Activated T-cell treated with anti-CD3 and anti-CD28 coated beads, Interleukin-2, amount 50 U/mL, for 72 hours (primary cell): ENCODE results near the gene HECTD2. TPM values are rescaled to one million over a fixed set of nuclear protein-coding genes. Genes with fewer than 3 reads are reported as not detected.
A peak's percentile ranks its signal among the peaks of the same experiment; 100 is the strongest.
"Not testable (repeated sequence)": the region's sequence is repeated elsewhere in the genome, so short reads cannot be mapped to it uniquely, and the experiment has no call there.

Experiments
- ATAC-seq, 2 donors: fragments of 150-1000 bp; cut with Tn5 transposase; replicated peaks in 1 of 2; 2 replicates each; pipeline ENCODE4 v1.10.0; 2021; ENCODE audit warnings: moderate library complexity in 2 of 2, mild to moderate bottlenecking in 1 of 2
- DNase-seq, 2 donors: peaks; one replicate each; pipeline ENCODE4 v3.0.0; 2021 to 2022; ENCODE audit warnings: mixed read lengths in 1 of 2
- H3K27ac Mint-ChIP-seq: one replicate; pipeline ENCODE4 v1.8.0; 2022; ENCODE audit warnings: mild to moderate bottlenecking, moderate library complexity, mixed read lengths
- H3K27me3 Mint-ChIP-seq: one replicate; pipeline ENCODE4 v1.8.0; 2022; ENCODE audit warnings: low read depth, mixed read lengths
- H3K36me3 Mint-ChIP-seq, 2 donors: one replicate each; pipeline ENCODE4 v1.8.0; 2022; ENCODE audit warnings: mixed read lengths in 2 of 2, mild to moderate bottlenecking in 1 of 2; ENCODE audit not compliant: insufficient read depth in 2 of 2
- H3K4me1 Mint-ChIP-seq: one replicate; pipeline ENCODE4 v1.8.0; 2022; ENCODE audit warnings: low read depth, mixed read lengths
- H3K4me3 Mint-ChIP-seq, 2 donors: one replicate each; pipeline ENCODE4 v1.8.0; 2022; ENCODE audit warnings: mild to moderate bottlenecking in 2 of 2, mixed read lengths in 2 of 2, moderate library complexity in 2 of 2
- H3K9me3 Mint-ChIP-seq, 2 donors: one replicate each; pipeline ENCODE4 v1.8.0; 2022; ENCODE audit warnings: mixed read lengths in 2 of 2
- total RNA-seq, 2 donors: library from RNA; stranded (reverse); gene quantifications; one replicate each; pipeline ENCODE4 v1.2.3, GENCODE V29; 2022

Gene HECTD2
- total RNA-seq, 2 donors from 2014 or later, result 4.8 to 5.4 TPM

DNA sequence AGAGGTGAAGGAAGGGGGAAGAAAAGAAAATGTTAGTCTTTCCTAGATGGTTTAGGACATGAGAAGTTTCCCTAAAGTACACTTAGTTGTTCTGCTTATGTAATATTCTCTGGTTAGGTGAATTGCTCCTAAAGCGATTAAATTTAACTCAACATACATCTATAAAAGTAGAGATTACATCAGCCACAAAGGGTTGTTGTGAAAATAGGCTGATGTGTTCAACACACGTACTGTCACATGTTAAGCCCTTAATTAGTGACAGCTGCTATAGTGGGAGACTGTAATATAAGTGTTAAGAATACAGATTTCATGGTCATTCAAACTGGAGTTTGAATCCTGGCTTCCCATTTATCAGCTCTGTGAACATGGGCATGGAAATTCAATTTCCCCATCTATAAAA, 12.8 kb downstream of the HECTD2 start:
- Mint-ChIP-seq H3K4me3 (no peak overlapping the region), H3K27me3 (no peaks in the 10 kb centered on the region), H3K9me3 (peaks cover 0 to 1% of the 10 kb centered on the region in 2 donors), H3K27ac (no peak overlapping the region), H3K36me3 (no peaks in the 10 kb centered on the region), H3K4me1 (peaks cover 20% of the 10 kb centered on the region)
- ATAC-seq (no peak), DNase-seq (no peak)

DNA sequence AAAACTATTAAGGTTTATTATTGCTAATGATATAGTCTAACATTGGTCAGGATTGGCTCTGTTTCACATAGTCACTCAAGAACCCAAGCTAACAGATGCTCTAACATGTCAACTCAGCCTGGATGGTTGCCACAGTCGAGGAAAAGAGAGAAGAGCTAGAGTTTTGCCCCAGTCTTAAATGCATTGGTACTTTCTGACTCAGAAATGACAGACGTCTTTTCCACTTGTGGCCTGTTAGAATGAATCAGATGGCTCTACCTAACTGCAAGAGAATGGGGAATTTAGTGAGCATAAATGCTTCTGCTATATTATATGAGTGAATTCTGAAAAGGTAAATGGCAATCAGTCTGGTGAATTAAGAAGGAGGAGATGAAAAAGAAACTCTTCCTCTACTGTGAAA, 13.9 kb downstream of the HECTD2 start:
- Mint-ChIP-seq H3K36me3 (no peaks in the 10 kb centered on the region), H3K9me3 (peaks cover 0 to 1% of the 10 kb centered on the region in 2 donors), H3K27ac (no peak overlapping the region), H3K27me3 (no peaks in the 10 kb centered on the region), H3K4me1 (peaks cover 20% of the 10 kb centered on the region), H3K4me3 (peak overlapping the region in 1 of 2 donors; percentile 73)
- DNase-seq (peak; percentile 26 to 39), ATAC-seq (peak; percentile 94 to 98)

DNA sequence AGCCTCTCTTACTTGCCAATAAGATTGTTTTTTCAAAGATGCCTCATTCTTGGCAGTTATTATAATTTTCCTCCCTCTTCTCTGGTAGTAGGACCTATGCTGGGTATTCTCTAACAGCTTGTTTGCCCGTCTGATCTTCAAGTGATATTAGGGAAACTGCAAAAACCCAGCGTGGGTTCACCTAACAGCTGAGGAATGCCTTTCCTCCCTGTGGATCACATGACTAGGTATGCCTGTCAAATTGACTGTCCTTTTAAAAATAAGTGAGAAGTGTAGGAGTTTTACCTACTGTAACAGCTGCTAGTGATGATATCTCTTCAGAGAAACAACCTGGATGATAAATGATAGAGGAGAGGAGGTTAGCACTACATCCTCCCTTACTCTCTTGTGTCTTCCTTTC, 22.0 kb downstream of the HECTD2 start:
- DNase-seq (no peak), ATAC-seq (no peak)
- Mint-ChIP-seq H3K9me3 (no peaks in the 10 kb centered on the region), H3K27me3 (no peaks in the 10 kb centered on the region), H3K36me3 (peaks cover 0 to 1% of the 10 kb centered on the region in 2 donors), H3K27ac (no peak overlapping the region), H3K4me3 (no peak overlapping the region), H3K4me1 (peaks cover 6% of the 10 kb centered on the region)

DNA sequence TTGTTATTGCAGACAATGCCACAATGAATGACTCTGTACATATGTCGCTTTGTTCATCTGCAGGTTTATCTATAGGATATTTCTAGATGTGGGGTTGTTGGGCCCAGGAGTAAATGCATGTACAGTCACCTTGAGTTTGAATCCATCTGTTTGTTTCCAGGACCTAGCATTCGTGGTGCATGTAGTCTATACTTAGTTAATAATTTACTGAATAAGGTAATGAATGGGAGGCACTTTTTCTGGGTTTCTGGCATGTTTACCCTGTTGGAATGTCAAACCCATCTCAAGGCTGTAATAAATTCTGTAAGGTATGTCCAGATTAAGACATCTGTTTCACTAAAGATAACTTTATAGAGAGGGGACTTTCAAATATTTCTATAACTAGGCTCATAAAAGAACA, 23.5 kb downstream of the HECTD2 start:
- Mint-ChIP-seq H3K9me3 (peaks cover 3 to 5% of the 10 kb centered on the region in 2 donors), H3K4me3 (no peak overlapping the region), H3K4me1 (peaks cover 6% of the 10 kb centered on the region), H3K27ac (peak overlapping the region; percentile 6), H3K27me3 (no peaks in the 10 kb centered on the region), H3K36me3 (peaks cover 3 to 6% of the 10 kb centered on the region in 2 donors)
- DNase-seq, result no peak
- ATAC-seq, result no peak

DNA sequence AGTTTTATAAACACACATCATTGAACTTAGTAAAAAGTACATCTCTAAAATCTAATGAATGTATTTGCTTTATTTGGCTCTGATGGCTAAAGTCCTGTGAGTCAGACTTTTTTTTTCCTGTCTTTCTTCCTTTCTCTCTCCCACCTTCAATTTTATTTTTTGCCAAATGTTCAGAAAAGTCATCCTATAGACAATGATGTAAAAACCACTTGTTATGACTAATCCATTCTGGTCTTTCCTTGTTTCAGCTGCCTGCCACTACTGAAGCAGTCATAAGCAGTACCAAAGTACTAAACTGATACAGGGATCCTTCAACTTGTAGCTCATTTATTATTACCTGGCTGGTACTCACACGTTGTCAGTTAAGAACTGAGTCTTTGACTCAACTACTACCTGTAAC, 23.9 kb downstream of the HECTD2 start:
- H3K9me3 Mint-ChIP-seq, result peaks cover 3 to 6% of the 10 kb centered on the region in 2 donors
- peak overlapping the region; percentile 6 for H3K27ac Mint-ChIP-seq
- H3K4me1 Mint-ChIP-seq, result peaks cover 6% of the 10 kb centered on the region
- DNase-seq (no peak), ATAC-seq (peak; percentile 51 to 70)
- peaks cover 5 to 7% of the 10 kb centered on the region in 2 donors for H3K36me3 Mint-ChIP-seq
- no peaks in the 10 kb centered on the region for H3K27me3 Mint-ChIP-seq
- H3K4me3 Mint-ChIP-seq, result no peak overlapping the region

DNA sequence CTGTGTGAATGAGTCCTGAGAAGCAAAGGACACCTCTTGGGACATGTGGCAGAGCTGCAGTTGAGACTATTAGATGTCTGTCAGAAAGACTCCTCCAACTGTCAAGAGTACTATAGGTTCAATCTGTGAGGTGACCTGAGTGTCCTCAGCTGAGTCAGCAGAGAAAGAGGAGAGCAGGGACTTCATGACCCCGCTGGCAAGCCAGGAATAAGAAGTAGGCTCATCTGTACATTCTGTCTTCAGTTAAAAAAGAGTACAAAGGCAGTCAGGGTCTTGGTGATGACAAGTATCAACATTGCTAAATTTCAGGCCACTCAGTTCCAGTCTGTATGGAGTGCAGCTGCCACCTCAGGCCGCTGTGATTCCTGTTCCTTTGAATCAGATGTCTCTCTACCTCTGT, 25.1 kb downstream of the HECTD2 start:
- Mint-ChIP-seq H3K27me3 (no peaks in the 10 kb centered on the region), H3K4me1 (peaks cover 6% of the 10 kb centered on the region), H3K27ac (no peak overlapping the region), H3K4me3 (no peak overlapping the region), H3K9me3 (peaks cover 3 to 8% of the 10 kb centered on the region in 2 donors), H3K36me3 (peaks cover 7 to 11% of the 10 kb centered on the region in 2 donors)
- DNase-seq (no peak), ATAC-seq (no peak)

DNA sequence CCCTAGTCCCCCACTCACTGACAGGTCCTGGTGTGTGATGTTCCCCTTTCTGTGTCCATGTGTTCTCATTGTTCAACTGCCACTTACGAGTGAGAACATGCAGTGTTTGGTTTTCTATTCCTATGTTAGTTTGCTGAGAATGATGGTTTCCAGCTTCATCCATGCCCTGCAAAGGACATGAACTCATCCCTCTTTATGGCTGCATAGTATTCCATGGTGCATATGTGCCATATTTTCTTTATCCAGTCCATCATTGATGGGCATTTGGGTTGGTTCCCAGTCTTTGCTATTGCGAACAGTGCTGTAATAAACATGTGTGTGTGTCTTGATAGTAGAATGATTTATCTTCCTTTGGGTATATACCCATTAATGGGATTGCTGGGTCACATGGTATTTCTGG, 28.1 kb downstream of the HECTD2 start:
- H3K4me1 Mint-ChIP-seq, H3K27me3 Mint-ChIP-seq, H3K9me3 Mint-ChIP-seq, H3K4me3 Mint-ChIP-seq, H3K27ac Mint-ChIP-seq, ATAC-seq, DNase-seq: not testable (repeated sequence)
- peaks cover 7 to 11% of the 10 kb centered on the region in 2 donors for H3K36me3 Mint-ChIP-seq

DNA sequence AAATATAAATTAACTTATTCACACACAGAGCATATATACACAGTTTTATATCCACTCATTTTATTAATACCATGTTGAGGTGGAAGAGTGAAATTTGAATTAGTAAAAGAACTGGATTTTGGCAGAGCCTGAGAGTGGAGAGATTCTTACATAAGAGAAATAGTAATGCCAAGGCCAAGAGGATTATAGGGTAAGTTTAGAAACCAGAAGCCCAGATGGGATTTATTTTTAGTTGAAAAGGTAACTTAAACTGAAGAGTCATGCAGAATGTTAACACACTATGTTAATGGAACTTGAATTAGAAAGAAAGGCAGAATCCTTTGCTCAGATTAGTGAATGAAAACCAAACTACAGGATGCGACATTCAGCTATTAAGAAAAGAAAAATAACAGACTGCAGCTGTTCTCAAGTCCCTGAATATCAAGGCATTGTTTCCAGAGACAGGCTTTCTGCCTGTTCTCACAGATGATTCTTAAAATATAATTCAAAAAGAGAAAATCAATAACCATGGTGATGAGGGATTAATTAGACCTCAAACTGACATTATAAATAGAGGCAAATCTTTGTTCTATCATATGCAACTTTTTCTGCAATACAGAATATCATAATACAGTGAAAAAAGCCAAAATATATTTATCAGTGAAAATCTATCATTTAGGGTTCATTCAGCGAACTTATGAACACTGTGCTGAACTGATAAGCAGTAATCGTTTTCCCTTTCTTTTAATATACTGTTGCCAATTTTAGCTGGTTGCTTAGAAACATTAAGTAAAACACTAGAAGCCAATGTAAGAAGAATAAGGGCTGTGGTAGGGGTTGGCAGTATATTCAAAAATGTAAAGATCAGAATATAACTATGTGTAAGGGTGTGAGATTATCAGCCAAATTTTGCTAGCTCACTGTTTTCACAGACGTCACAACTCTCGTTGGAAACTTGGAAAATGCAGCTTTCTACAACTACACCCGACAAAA, 34.4 kb downstream of the HECTD2 start:
- Mint-ChIP-seq H3K27me3 (no peaks in the 10 kb centered on the region), H3K4me1 (no peaks in the 10 kb centered on the region), H3K4me3 (no peak overlapping the region), H3K27ac (no peak overlapping the region), H3K9me3 (peaks cover 0 to 5% of the 10 kb centered on the region in 2 donors), H3K36me3 (peaks cover 2 to 9% of the 10 kb centered on the region in 2 donors)
- DNase-seq (no peak), ATAC-seq (no peak)

DNA sequence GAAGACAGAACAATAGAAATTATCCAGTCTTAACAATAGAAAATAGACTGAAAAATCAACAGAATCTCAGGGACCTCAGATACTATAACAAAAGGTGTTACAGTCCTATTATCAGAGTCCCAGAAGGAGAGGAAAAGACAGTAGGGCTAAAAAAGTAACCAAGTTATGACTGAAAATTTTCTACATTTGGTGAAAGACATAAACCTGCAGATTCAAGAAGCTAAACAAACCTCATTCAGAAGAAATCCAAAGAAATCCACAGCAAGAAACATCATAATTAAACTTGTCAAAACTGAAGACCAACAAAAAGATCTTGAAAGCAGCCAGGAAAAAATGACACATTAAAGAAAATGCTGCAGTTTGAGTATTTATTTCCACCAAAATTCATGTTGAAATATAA, 41.9 kb downstream of the HECTD2 start:
- H3K27me3 Mint-ChIP-seq, result no peaks in the 10 kb centered on the region
- H3K4me1 Mint-ChIP-seq, result no peaks in the 10 kb centered on the region
- no peak for DNase-seq
- no peak overlapping the region for H3K4me3 Mint-ChIP-seq
- no peak for ATAC-seq
- H3K27ac Mint-ChIP-seq, result no peak overlapping the region
- peaks cover 11 to 17% of the 10 kb centered on the region in 2 donors for H3K36me3 Mint-ChIP-seq
- peaks cover 10 to 28% of the 10 kb centered on the region in 2 donors for H3K9me3 Mint-ChIP-seq

DNA sequence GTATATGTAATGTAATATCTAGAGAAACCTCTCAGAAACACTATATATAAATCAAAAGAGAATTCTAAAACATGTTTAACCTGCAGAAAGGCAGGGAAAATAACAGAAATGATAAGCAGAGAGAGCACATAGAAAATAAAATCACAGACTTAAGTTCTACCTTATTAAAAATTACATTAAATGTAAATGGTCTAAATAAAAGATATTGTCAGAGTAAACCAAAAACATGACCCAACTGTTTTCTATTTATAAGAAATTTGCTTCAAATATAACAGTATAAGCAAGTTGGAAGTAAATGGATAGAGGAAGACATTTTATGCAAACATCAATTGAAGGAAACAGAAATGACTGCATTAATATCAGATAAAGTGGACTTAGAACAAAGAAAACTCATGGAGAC, 43.4 kb downstream of the HECTD2 start:
- no peaks in the 10 kb centered on the region for H3K27me3 Mint-ChIP-seq
- H3K4me1 Mint-ChIP-seq, result no peaks in the 10 kb centered on the region
- H3K27ac Mint-ChIP-seq, result no peak overlapping the region
- no peak overlapping the region for H3K4me3 Mint-ChIP-seq
- H3K36me3 Mint-ChIP-seq, result peaks cover 11 to 17% of the 10 kb centered on the region in 2 donors
- DNase-seq, result no peak
- H3K9me3 Mint-ChIP-seq, result peaks cover 10 to 28% of the 10 kb centered on the region in 2 donors
- ATAC-seq, result no peak

DNA sequence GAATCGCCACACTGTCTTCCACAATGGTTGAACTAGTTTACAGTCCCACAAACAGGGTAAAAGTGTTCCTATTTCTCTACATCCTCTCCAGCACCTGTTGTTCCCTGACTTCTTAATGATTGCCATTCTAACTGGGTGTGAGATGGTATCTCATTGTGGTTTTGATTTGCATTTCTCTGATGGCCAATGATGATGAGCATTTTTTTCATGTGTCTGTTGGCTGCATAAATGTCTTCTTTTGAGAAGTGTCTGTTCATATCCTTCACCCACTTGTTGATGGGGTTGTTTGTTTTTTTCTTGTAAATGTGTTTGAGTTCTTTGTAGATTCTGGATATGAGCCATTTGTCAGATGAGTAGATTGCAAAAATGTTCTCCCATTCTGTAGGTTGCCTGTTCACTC, 45.0 kb downstream of the HECTD2 start:
- not testable (repeated sequence) for H3K4me3 Mint-ChIP-seq, H3K27ac Mint-ChIP-seq, DNase-seq, ATAC-seq, H3K27me3 Mint-ChIP-seq, H3K4me1 Mint-ChIP-seq
- peaks cover 11 to 16% of the 10 kb centered on the region in 2 donors for H3K36me3 Mint-ChIP-seq
- peaks cover 6 to 26% of the 10 kb centered on the region in 2 donors for H3K9me3 Mint-ChIP-seq

DNA sequence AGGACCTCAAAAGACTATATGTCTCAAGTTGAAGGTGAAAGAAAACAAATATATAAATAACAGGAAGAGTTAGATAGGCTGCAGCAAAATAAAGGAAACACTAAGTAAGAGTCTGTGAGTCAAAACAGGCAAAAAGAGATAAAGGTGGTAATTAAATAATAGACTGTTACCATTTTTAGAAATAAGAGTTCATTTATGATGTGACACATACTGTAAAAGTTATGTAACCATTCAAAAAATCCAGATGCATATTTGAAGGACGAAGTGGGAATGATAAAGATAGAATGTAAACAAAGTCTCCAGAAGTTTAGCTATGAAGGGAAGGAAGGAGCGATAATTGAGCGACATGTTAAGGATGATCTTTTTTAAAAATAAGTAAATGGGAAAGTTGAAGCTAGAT, 50.5 kb downstream of the HECTD2 start:
- DNase-seq, result no peak
- Mint-ChIP-seq H3K27me3 (no peaks in the 10 kb centered on the region), H3K36me3 (peaks cover 0 to 3% of the 10 kb centered on the region in 2 donors), H3K4me3 (no peak overlapping the region), H3K4me1 (no peaks in the 10 kb centered on the region), H3K9me3 (peaks cover 0 to 2% of the 10 kb centered on the region in 2 donors), H3K27ac (no peak overlapping the region)
- no peak for ATAC-seq

DNA sequence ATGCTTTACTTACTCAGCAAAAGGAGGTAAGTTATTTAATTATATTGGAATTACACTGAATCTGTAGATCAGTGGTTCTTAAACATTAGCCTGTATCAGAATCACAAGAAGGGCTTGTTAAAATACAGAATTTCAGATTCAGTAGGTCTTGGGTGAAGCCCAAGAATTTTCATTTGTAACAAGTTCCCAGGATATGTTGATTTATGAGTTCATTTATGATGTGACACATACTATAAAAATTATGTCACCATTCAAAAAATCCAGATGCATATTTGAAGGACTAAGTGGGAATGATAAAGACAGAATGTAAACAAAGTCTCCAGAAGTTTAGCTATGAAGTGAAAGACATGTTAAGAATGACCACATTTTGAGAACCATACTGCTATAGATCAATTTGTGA, 52.3 kb downstream of the HECTD2 start:
- no peak for ATAC-seq
- H3K27ac Mint-ChIP-seq, result no peak overlapping the region

More for the DNA sequence above, 52.3 kb downstream of the HECTD2 start:
- Mint-ChIP-seq H3K9me3 (peaks cover 0 to 3% of the 10 kb centered on the region in 2 donors), H3K27me3 (no peaks in the 10 kb centered on the region), H3K4me3 (no peak overlapping the region), H3K36me3 (peaks cover 0 to 3% of the 10 kb centered on the region in 2 donors), H3K4me1 (no peaks in the 10 kb centered on the region)
- no peak for DNase-seq
